Embryonic facial prominence (tissue), 1 donor: Measurements from ENCODE around the gene MSL2.
"Not testable (repeated sequence)": the region's sequence is repeated elsewhere in the genome, so short reads cannot be mapped to it uniquely, and the experiment has no call there.

ENCODE experiments used
- DNase-seq: peaks from one replicate; pipeline ENCODE4 v3.0.0-alpha.2; 2016; ENCODE audit errors: extremely low spot score

The MSL2 gene

GRCh38 chr3:136196064-136196400 is at the start of gene MSL2:
MSL2 (minus strand) TSS chr3:136196335; CDS start chr3:136195113, 1,222 bp downstream.
- DNase-seq = no peak

- DNase-seq = no peak
Measured at GRCh38 chr3:136245691-136246090, 49.6 kb upstream of the MSL2 start.

- no peak for DNase-seq
Measured at GRCh38 chr3:136239094-136239493, 43.0 kb upstream of the MSL2 start.

GRCh38 chr3:136237961-136238649 is 42.0 kb upstream of the MSL2 start:
- no peak for DNase-seq

- DNase-seq = no peak
Measured at GRCh38 chr3:136237103-136237502, 41.0 kb upstream of the MSL2 start.

GRCh38 chr3:136236109-136236508 is 40.0 kb upstream of the MSL2 start:
- DNase-seq = no peak

- DNase-seq = no peak
Measured at GRCh38 chr3:136235545-136235944, 39.4 kb upstream of the MSL2 start.

- no peak for DNase-seq
Measured at GRCh38 chr3:136232413-136232812, 36.3 kb upstream of the MSL2 start.

GRCh38 chr3:136222746-136223145 is 26.6 kb upstream of the MSL2 start:
- DNase-seq = not testable (repeated sequence)

- no peak for DNase-seq
Measured at GRCh38 chr3:136211547-136211946, 15.4 kb upstream of the MSL2 start.

- DNase-seq = no peak
Measured at GRCh38 chr3:136209921-136210320, 13.8 kb upstream of the MSL2 start.

- DNase-seq = no peak
Measured at GRCh38 chr3:136207489-136208115, 11.5 kb upstream of the MSL2 start.

GRCh38 chr3:136199219-136199618 is 3.1 kb upstream of the MSL2 start:
- not testable (repeated sequence) for DNase-seq

- DNase-seq = not testable (repeated sequence)
Measured at GRCh38 chr3:136198462-136199078, 2.4 kb upstream of the MSL2 start.

- no peak for DNase-seq
Measured at GRCh38 chr3:136197159-136197793, 1.1 kb upstream of the MSL2 start.

- DNase-seq = peak; percentile 99
Measured at GRCh38 chr3:136196401-136197158, 445 bp upstream of the MSL2 start.

- peak; percentile 56 for DNase-seq
Measured at GRCh38 chr3:136195258-136196063, 674 bp downstream of the MSL2 start.

GRCh38 chr3:136194409-136195257 is 1.5 kb downstream of the MSL2 start:
- DNase-seq = no peak

- DNase-seq = no peak
Measured at GRCh38 chr3:136193278-136194054, 2.7 kb downstream of the MSL2 start.
